Epithelial cell of esophagus (primary cell): ENCODE measurements around the gene OR8D2.

ENCODE experiments used
- DNase-seq: peaks from one replicate; pipeline ENCODE4 v3.0.0; 2010; ENCODE audit warnings: low read depth
- H3K4me3 ChIP-seq: 2 replicates; pipeline ENCODE4 v1.5.1; 2011; ENCODE audit warnings: mild to moderate bottlenecking, low read length, control low read depth
- CTCF ChIP-seq: IDR thresholded peaks from 2 replicates; pipeline ENCODE4 v1.5.1; 2011; ENCODE audit warnings: low read depth, mild to moderate bottlenecking, low read length, control low read depth, inconsistent platforms; ENCODE audit not compliant: insufficient read depth; ENCODE audit errors: missing control alignments

Gene OR8D2

GRCh38 chr11:124329787-124330478, 9.9 kb upstream of the OR8D2 start:
- TF ChIP-seq CTCF, result no peak
- H3K4me3 ChIP-seq, result no peak overlapping the region
- DNase-seq, result peak; percentile 1

GRCh38 chr11:124327775-124328174, 7.8 kb upstream of the OR8D2 start:
- no peak overlapping the region for H3K4me3 ChIP-seq
- no peak for TF ChIP-seq CTCF
- no peak for DNase-seq

DNA sequence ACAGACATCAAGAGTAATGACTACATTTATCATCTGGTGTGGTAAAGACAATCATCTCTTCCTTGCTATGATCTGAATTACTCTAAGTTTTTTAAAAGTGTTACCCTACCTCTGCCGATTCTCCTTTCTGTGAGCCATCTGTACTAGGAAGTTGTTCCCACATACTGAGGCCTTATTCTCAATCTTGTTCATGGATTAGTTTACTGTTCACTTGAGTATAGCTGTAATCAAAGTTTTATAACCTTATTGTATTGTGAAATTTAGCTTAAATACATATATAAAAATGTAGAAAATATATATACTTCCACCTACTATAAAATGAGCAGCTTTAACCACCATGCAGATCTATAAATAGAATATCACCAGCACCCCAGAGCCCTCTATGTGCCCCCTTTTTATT, 2.4 kb upstream of the OR8D2 start:
- no peak for TF ChIP-seq CTCF
- DNase-seq, result no peak
- no peak overlapping the region for H3K4me3 ChIP-seq

DNA sequence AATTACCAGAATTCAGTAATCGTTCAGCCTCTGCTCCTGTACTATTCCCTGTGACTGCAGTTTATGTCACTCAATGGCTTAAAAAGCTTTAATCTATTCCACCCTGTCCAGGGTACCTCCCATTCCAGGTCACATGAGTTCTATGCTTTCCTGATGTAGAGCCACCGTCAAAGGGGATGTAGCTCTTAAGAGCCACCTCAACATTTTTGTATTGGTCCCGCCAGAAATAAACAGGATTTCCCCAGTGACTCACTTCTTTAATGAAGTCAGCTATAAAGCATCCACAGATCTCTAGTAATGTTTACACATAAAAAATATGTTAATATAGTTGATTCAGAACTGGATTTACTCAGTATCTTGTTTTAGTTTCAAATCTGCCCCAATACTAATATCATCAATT, 4.9 kb downstream of the OR8D2 start:
- H3K4me3 ChIP-seq, result no peak overlapping the region

GRCh38 chr11:124313849-124314248, 6.1 kb downstream of the OR8D2 start, which contains the start of gene OR8D1:
Gene OR8D1, minus strand, starts transcription at chr11:124313949. Its CDS starts 3,183 bp downstream, at chr11:124310766.
- no peak for DNase-seq
- no peak within 1 kb of the TSS for H3K4me3 ChIP-seq
- TF ChIP-seq CTCF, result no peak

More for the DNA sequence above, 4.9 kb downstream of the OR8D2 start:
- no peak for TF ChIP-seq CTCF
- peak; percentile 49 for DNase-seq

- no peak overlapping the region for H3K4me3 ChIP-seq
- TF ChIP-seq CTCF, result no peak
- no peak for DNase-seq
Observed at GRCh38 chr11:124313131-124313530, 6.9 kb downstream of the OR8D2 start.

DNA sequence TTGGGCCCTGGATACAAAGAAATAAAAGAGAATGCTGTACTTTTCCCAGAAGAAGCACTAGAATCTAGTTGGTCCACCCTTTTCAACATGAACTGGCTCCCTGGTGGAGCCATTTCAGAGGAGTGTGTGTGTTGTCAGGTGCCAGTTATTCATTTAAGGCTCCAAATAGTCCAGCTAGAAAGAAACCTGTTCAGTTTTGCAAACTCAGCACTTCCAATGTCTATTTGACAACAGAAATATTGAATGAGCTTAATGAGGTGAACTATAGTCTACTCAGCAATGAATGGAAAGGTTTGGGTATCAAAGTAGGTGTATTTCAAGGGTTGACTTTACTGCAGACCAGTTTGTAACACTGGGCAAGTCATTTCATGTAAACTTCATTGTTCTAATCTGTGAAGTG, 8.3 kb downstream of the OR8D2 start:
- DNase-seq, result no peak
- no peak for TF ChIP-seq CTCF
- no peak overlapping the region for H3K4me3 ChIP-seq
